GM23338 (cell line): ENCODE results near the gene NXPH2.

Source experiments
- CREB1 ChIP-seq: fragments of 250-450 bp; sonication (Bioruptor Pico); IDR thresholded peaks from 2 replicates; pipeline ENCODE4 v1.5.0; 2020; ENCODE audit warnings: low read depth, mild to moderate bottlenecking, moderate library complexity
- ETS1 ChIP-seq: IDR thresholded peaks from 2 replicates; pipeline ENCODE4 v1.6.1; 2016; ENCODE audit warnings: antibody characterized with exemption
- EZH2 ChIP-seq: fragments of 200-600 bp; sonication (generic); IDR thresholded peaks from one replicate; pipeline ENCODE4 v1.8.0; 2017; ENCODE audit warnings: antibody characterized with exemption, mild to moderate bottlenecking, low read depth; ENCODE audit not compliant: unreplicated experiment
- EZH2phosphoT487 ChIP-seq: fragments of 200-600 bp; sonication (generic); IDR thresholded peaks from one replicate; pipeline ENCODE4 v1.8.1; 2018; ENCODE audit warnings: antibody characterized with exemption; ENCODE audit not compliant: unreplicated experiment
- JUNB ChIP-seq: IDR thresholded peaks from one replicate; pipeline ENCODE4 v1.6.1; 2016; ENCODE audit warnings: antibody characterized with exemption; ENCODE audit not compliant: unreplicated experiment
- NANOG ChIP-seq: IDR thresholded peaks from 2 replicates; pipeline ENCODE4 v1.6.1; 2016; ENCODE audit warnings: antibody characterized with exemption, borderline replicate concordance
- POLR2AphosphoS5 ChIP-seq: IDR thresholded peaks from 2 replicates; pipeline ENCODE4 v1.6.1; 2016; ENCODE audit warnings: antibody characterized with exemption, low read depth
- REST ChIP-seq: IDR thresholded peaks from one replicate; pipeline ENCODE4 v1.6.1; 2018; ENCODE audit warnings: antibody characterized with exemption; ENCODE audit not compliant: unreplicated experiment
- TF ChIP-seq, protein P1 (sequence below), 2 experiments: fragments of 200-600 bp in 1 of 2; sonication (generic) in 1 of 2; conservative IDR thresholded peaks; 2 replicates each; pipeline versions ENCODE4 v1.5.1 to v1.6.1; 2016 to 2017; ENCODE audit warnings: antibody characterized with exemption in 2 of 2, low read depth in 2 of 2, mild to moderate bottlenecking in 2 of 2, moderate library complexity in 1 of 2
- TF ChIP-seq, protein P2 (sequence below): fragments of 250-450 bp; sonication (Bioruptor Pico); IDR thresholded peaks from 2 replicates; pipeline ENCODE4 v1.5.0; 2020; ENCODE audit warnings: mild to moderate bottlenecking, moderate library complexity

- TF ChIP-seq, protein P1, sequence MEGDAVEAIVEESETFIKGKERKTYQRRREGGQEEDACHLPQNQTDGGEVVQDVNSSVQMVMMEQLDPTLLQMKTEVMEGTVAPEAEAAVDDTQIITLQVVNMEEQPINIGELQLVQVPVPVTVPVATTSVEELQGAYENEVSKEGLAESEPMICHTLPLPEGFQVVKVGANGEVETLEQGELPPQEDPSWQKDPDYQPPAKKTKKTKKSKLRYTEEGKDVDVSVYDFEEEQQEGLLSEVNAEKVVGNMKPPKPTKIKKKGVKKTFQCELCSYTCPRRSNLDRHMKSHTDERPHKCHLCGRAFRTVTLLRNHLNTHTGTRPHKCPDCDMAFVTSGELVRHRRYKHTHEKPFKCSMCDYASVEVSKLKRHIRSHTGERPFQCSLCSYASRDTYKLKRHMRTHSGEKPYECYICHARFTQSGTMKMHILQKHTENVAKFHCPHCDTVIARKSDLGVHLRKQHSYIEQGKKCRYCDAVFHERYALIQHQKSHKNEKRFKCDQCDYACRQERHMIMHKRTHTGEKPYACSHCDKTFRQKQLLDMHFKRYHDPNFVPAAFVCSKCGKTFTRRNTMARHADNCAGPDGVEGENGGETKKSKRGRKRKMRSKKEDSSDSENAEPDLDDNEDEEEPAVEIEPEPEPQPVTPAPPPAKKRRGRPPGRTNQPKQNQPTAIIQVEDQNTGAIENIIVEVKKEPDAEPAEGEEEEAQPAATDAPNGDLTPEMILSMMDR (conservative IDR thresholded peaks at IDR 0.05; ENCODE audit: low read depth in 2 of 2): no peak
- no peak for TF ChIP-seq EZH2
- TF ChIP-seq CREB1 (CRISPR knock-in tag): no peak
- TF ChIP-seq POLR2AphosphoS5: no peak
- TF ChIP-seq NANOG: no peak
- TF ChIP-seq EZH2phosphoT487: no peak
- no peak for TF ChIP-seq REST
- TF ChIP-seq, protein P2, sequence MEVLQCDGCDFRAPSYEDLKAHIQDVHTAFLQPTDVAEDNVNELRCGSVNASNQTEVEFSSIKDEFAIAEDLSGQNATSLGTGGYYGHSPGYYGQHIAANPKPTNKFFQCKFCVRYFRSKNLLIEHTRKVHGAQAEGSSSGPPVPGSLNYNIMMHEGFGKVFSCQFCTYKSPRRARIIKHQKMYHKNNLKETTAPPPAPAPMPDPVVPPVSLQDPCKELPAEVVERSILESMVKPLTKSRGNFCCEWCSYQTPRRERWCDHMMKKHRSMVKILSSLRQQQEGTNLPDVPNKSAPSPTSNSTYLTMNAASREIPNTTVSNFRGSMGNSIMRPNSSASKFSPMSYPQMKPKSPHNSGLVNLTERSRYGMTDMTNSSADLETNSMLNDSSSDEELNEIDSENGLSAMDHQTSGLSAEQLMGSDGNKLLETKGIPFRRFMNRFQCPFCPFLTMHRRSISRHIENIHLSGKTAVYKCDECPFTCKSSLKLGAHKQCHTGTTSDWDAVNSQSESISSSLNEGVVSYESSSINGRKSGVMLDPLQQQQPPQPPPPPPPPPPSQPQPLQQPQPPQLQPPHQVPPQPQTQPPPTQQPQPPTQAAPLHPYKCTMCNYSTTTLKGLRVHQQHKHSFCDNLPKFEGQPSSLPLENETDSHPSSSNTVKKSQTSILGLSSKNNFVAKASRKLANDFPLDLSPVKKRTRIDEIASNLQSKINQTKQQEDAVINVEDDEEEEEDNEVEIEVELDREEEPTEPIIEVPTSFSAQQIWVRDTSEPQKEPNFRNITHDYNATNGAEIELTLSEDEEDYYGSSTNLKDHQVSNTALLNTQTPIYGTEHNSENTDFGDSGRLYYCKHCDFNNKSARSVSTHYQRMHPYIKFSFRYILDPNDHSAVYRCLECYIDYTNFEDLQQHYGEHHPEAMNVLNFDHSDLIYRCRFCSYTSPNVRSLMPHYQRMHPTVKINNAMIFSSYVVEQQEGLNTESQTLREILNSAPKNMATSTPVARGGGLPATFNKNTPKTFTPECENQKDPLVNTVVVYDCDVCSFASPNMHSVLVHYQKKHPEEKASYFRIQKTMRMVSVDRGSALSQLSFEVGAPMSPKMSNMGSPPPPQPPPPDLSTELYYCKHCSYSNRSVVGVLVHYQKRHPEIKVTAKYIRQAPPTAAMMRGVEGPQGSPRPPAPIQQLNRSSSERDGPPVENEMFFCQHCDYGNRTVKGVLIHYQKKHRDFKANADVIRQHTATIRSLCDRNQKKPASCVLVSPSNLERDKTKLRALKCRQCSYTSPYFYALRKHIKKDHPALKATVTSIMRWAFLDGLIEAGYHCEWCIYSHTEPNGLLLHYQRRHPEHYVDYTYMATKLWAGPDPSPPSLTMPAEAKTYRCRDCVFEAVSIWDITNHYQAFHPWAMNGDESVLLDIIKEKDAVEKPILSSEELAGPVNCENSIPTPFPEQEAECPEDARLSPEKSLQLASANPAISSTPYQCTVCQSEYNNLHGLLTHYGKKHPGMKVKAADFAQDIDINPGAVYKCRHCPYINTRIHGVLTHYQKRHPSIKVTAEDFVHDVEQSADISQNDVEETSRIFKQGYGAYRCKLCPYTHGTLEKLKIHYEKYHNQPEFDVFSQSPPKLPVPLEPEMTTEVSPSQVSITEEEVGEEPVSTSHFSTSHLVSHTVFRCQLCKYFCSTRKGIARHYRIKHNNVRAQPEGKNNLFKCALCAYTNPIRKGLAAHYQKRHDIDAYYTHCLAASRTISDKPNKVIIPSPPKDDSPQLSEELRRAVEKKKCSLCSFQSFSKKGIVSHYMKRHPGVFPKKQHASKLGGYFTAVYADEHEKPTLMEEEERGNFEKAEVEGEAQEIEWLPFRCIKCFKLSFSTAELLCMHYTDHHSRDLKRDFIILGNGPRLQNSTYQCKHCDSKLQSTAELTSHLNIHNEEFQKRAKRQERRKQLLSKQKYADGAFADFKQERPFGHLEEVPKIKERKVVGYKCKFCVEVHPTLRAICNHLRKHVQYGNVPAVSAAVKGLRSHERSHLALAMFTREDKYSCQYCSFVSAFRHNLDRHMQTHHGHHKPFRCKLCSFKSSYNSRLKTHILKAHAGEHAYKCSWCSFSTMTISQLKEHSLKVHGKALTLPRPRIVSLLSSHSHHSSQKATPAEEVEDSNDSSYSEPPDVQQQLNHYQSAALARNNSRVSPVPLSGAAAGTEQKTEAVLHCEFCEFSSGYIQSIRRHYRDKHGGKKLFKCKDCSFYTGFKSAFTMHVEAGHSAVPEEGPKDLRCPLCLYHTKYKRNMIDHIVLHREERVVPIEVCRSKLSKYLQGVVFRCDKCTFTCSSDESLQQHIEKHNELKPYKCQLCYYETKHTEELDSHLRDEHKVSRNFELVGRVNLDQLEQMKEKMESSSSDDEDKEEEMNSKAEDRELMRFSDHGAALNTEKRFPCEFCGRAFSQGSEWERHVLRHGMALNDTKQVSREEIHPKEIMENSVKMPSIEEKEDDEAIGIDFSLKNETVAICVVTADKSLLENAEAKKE (CRISPR knock-in tag): no peak
- TF ChIP-seq JUNB: no peak
- no peak for TF ChIP-seq ETS1
Measured at GRCh38 chr2:138730497-138731030, 49.6 kb downstream of the NXPH2 start.
